Subcutaneous adipose tissue (tissue), 4 donors: ENCODE data around the gene ACTN2. TPM values are rescaled to one million over a fixed set of nuclear protein-coding genes. Genes with fewer than 3 reads are reported as not detected.

Experiments used
- total RNA-seq, 4 donors: library from RNA; depleted of rRNA; stranded (reverse); fragments of >200 nt; gene quantifications; one replicate each; pipeline ENCODE4 v1.1.0, GENCODE V29; 2016
- TF ChIP-seq, protein P1 (sequence below): fragments of 450-650 bp; IDR thresholded peaks from one replicate; pipeline ENCODE4 v1.5.1; 2016; ENCODE audit warnings: low read depth, mild to moderate bottlenecking, control low read depth, antibody characterized with exemption, moderate library complexity

Gene ACTN2
- total RNA-seq, 4 donors from 2014 or later: 0.22 to 1.7 (median 0.57) TPM; not detected in 1

DNA sequence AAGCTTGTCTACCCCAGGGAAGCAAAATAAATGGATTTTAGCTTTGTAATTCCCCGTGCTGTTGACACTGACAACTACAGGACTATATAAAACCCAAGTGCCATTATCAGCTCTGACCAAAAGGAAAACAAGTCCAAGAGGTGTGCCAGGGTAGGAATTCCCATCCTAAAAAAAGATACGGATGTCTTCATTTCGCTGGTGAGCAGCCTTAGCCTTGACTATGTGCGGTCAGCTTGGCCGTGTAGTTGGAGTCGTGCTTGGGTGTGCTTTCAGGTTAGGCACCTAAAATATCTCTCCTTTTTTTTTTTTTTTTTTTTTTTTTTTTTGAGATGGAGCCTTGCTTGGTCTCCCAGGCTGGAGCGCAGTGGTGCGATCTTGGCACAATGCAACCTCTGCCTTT lies 28.9 kb upstream of the ACTN2 start:
- TF ChIP-seq, protein P1, sequence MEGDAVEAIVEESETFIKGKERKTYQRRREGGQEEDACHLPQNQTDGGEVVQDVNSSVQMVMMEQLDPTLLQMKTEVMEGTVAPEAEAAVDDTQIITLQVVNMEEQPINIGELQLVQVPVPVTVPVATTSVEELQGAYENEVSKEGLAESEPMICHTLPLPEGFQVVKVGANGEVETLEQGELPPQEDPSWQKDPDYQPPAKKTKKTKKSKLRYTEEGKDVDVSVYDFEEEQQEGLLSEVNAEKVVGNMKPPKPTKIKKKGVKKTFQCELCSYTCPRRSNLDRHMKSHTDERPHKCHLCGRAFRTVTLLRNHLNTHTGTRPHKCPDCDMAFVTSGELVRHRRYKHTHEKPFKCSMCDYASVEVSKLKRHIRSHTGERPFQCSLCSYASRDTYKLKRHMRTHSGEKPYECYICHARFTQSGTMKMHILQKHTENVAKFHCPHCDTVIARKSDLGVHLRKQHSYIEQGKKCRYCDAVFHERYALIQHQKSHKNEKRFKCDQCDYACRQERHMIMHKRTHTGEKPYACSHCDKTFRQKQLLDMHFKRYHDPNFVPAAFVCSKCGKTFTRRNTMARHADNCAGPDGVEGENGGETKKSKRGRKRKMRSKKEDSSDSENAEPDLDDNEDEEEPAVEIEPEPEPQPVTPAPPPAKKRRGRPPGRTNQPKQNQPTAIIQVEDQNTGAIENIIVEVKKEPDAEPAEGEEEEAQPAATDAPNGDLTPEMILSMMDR: no peak

DNA sequence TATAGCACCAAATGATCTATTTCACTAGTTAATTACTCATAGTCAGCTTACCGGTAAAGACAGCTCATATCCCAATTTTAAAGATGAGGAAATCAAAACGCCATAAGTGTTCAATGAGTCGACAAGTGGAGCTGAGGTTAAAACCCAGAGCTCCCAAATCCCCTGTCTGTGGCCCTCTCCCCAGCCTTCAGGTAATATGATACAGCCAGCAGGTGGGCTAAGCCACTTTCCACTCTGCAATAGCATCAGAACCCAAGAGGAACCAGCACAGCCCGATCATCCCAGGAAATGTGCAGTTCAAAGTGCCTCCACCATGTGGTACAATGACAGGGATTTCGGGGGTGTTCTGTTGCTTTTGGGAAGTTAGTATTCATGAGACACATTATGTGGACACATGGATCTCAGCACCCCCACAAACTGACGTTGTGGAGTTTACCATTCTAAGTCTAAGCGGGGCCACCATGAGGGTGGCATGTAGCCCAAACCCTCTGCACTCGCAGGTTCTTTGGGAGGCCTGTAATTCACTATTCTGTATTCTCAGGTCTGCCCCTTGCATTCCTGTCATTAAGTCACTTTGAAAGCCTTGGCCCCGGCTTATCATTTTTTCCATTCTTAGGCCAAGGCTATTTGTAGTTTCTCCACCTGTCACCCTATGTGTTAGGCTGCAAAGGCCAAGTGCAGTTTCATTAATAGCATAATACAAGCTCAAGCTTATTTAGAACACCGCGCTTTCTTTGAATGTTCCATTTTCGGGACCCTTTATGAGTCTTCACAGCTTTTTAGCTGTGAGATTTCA lies 26.3 kb upstream of the ACTN2 start:
- TF ChIP-seq, protein P1: no peak

DNA sequence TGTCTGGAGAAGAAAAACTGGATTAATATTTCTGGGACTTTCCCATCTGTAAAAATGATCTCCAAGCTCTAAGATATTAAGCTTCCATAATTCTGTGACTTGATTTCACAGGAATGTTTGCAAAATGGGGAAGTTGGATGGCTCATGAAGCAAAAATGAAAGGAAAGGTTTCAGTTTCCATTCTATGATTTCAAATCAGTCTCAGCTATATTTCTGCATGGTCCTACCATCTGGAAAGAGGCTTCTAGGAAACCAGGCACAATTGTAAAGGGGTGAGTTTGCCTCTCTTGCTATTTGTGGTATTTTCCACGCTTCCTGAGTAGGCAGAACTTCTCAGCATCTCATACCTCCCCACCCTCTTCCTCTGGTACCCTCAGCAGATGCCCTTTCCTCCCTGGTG lies 22.4 kb upstream of the ACTN2 start:
- TF ChIP-seq, protein P1: no peak

DNA sequence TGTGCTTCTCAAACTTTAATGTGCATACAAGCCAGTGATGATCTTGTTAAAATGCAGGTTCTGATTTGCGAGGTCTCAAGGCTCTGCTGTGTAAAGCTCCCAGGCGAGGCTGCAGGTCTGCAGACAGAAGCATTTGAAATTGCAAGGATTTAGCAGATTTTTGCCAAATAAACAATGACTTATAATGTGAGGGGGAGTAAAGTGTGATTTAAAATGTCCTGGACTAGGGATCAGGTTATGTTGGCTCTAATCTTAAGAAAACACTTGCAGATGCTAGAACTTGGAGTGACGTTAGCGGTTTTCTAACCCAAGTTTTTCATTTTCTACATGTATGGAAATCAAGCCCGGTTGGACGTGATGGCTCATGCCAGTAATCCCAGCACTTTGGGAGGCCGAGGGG lies 16.2 kb upstream of the ACTN2 start:
- TF ChIP-seq, protein P1: no peak

DNA sequence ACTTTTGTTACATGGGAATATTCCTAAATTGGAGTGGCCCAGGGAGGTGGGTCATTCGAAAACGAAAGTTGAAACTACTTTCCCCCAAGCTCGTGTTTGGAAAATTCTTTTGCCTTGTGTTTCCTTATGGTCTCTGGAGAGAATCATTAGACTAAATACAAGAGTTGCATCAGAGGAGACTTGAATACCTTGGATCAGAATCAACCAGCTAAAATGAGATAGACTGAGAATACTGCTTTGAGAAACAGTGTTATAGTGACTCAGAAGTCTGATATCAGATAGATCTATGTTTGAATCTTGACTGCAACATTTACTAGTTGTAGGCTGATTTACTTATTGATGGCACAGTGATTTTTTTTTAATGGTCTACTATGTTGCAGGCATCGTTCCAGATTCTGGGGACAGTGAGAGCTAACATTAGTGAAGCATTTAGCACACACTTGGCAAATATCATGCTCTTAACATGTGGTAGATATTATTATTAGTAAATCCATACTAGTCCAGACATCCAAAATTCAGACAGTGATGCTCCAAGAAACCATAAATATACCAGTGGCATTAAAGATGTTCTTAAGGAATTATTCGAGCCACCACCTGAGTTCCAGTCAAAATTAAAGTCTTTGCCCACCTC lies 12.9 kb upstream of the ACTN2 start:
- TF ChIP-seq, protein P1: no peak

DNA sequence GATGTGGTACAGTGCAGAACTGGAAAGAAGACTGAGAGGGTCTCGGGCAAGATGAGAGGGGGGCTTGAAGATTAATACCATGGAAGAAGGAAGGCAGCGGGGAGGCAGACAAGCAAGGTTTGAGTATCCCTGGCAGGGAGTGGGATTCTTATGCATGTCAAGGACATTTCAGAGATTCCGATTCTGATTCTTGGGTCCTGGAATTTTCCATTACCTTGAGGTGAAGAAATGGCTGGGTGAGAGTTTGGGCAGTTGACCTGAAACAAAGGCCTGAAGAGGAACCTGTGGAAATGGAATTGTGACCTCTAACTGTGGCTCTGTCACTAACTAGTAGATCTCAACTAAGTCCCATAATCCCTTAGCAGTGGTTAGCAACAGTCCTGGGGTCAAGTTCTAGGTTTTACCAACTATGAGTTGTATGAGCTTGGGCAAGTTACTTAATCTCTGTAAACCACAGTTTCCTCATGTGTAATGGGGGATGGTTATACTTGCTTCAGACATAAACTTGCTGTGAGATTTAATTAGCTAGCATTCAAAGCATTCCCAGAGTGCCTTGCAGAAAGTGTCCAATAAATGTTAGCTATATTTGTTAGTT lies 8.6 kb upstream of the ACTN2 start:
- TF ChIP-seq, protein P1: no peak

DNA sequence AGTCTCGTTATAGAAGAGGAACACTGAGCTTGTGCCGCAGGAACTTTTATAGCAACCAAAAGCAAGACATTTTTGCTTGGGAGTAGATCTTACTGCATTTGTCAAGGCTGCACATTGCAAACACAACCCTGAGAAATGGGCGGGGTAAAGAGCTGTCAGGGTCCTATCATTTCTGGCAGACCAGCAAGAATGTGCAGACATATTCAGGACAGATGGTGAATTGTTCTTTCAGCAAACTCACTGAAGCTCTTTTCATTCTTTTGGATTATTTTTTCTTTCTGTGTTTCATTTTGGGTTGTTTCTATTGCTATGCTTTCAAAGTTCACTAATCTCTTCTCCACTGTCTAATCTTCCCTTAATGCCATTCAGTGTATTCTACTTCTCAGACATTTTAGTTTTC lies 5.1 kb upstream of the ACTN2 start:
- TF ChIP-seq, protein P1: no peak
